ENCODE data around the gene REELD1.

REELD1 gene

DNA sequence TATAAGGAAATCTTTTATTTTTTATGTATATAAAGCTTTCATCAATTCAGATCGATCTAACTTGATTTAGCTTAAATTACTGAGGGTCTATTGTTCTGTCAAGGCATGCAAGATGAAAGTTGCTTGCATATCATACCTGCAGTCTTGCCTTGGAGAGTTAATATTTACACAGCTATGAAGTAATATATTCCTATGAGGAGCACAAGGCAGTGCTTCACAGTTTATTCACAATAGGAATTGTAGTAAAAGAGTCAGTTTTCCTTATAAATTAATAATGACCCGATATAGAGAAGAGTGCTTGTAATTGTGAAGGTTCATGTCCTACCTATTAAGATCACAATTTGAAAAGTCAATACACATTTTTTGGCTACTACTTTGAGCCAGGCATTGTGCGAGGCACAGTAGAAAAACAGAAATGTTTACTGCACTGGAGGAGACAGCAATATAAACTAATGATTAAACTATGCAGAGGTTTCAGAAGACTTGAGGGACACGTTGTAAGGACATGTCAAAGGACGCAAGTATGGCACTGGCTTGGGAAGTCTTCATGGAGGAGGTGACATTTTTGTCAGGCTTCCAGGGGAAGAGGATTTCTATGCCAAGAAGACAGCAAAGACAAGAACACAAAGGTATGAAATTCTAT is 38.8 kb downstream of the REELD1 start:
- TF ChIP-seq CTCF (IDR thresholded peaks at IDR 0.05): no peak
- Histone ChIP-seq H3K9me3 (no peaks in the 10 kb centered on the region), H3K4me1 (ENCODE audit: control insufficient read depth in 1 of 2, insufficient read depth in 1 of 2, low read depth in 1 of 2, low read length in 1 of 2) (no peaks in the 10 kb centered on the region), H3K27me3 (no peaks in the 10 kb centered on the region), H3K27ac (no peak overlapping the region), H3K4me3 (ENCODE audit: low read depth in 1 of 2, low read length in 1 of 2) (no peak overlapping the region), H3K36me3 (no peaks in the 10 kb centered on the region)

GRCh38 chr4:146255463-146255862 is 41.1 kb downstream of the REELD1 start:
- Histone ChIP-seq H3K36me3 (no peaks in the 10 kb centered on the region), H3K27me3 (no peaks in the 10 kb centered on the region), H3K27ac (no peak overlapping the region), H3K4me3 (ENCODE audit: low read depth in 1 of 2, low read length in 1 of 2) (no peak overlapping the region), H3K9me3 (no peaks in the 10 kb centered on the region), H3K4me1 (ENCODE audit: control insufficient read depth in 1 of 2, insufficient read depth in 1 of 2, low read depth in 1 of 2, low read length in 1 of 2) (no peaks in the 10 kb centered on the region)
- TF ChIP-seq CTCF (IDR thresholded peaks at IDR 0.05): no peak

GRCh38 chr4:146255874-146256273 is 41.5 kb downstream of the REELD1 start:
- no peak overlapping the region for H3K27ac ChIP-seq

GRCh38 chr4:146256328-146256727 is 42.0 kb downstream of the REELD1 start:
- H3K27me3 ChIP-seq: no peaks in the 10 kb centered on the region
- no peak overlapping the region for H3K27ac ChIP-seq
- no peaks in the 10 kb centered on the region for H3K4me1 ChIP-seq (ENCODE audit: control insufficient read depth in 1 of 2, insufficient read depth in 1 of 2, low read depth in 1 of 2, low read length in 1 of 2)
- H3K36me3 ChIP-seq: no peaks in the 10 kb centered on the region
- TF ChIP-seq CTCF (IDR thresholded peaks at IDR 0.05): no peak
- H3K4me3 ChIP-seq (ENCODE audit: low read depth in 1 of 2, low read length in 1 of 2): no peak overlapping the region
- no peaks in the 10 kb centered on the region for H3K9me3 ChIP-seq

More at GRCh38 chr4:146255874-146256273, 41.5 kb downstream of the REELD1 start:
- no peak for TF ChIP-seq CTCF (IDR thresholded peaks at IDR 0.05)
- Histone ChIP-seq H3K4me1 (ENCODE audit: control insufficient read depth in 1 of 2, insufficient read depth in 1 of 2, low read depth in 1 of 2, low read length in 1 of 2) (no peaks in the 10 kb centered on the region), H3K27me3 (no peaks in the 10 kb centered on the region), H3K36me3 (no peaks in the 10 kb centered on the region), H3K4me3 (ENCODE audit: low read depth in 1 of 2, low read length in 1 of 2) (no peak overlapping the region), H3K9me3 (no peaks in the 10 kb centered on the region)

GRCh38 chr4:146257511-146257910 is 43.2 kb downstream of the REELD1 start:
- Histone ChIP-seq H3K4me3 (ENCODE audit: low read depth in 1 of 2, low read length in 1 of 2) (no peak overlapping the region), H3K4me1 (ENCODE audit: control insufficient read depth in 1 of 2, insufficient read depth in 1 of 2, low read depth in 1 of 2, low read length in 1 of 2) (no peaks in the 10 kb centered on the region), H3K36me3 (no peaks in the 10 kb centered on the region), H3K27me3 (no peaks in the 10 kb centered on the region), H3K9me3 (no peaks in the 10 kb centered on the region), H3K27ac (no peak overlapping the region)
- no peak for TF ChIP-seq CTCF (IDR thresholded peaks at IDR 0.05)
